ENCODE results near the gene ASB18.

The ASB18 gene

DNA sequence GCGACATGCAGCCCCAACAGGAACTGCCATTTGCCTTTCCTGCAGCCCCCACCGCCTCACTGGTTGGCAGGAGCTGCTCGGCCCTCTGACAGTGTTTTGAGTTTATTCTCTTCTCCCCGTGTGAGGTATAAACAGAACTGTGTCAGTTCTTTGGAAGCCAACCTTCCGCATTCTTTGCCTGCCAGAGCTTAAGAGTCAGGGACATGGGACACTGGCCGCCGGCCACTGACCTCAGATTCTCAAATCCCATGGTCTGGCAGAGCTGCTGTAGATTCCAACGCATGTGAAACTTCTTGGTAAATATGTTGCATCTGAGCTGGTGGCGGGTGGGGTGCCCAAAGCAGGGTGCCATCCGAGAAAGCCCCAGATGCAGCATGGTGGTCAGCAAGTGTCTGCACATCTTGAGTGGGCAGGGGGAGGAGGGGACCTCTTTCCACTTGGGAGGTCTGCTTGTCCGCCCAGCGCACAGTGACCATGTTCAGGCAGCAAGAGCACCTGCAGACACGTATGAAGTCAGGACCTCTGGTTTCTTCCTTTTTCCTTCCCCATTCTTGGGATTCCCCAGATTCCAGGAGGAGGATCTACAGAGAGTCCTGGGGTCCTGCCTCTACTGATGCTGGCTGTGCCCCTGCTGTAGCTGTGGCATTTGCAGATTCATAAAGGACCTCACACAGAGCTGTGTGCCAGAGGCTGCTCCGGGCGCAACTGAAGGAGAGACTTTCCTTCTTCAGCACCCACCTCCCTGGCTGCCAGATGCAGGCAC lies 23.8 kb downstream of the ASB18 start:
- no peak for DNase-seq

GRCh38 chr2:236239276-236240065 lies 24.7 kb downstream of the ASB18 start:
- DNase-seq: no peak

- no peak for DNase-seq
Measured at GRCh38 chr2:236238751-236239150, 25.5 kb downstream of the ASB18 start.

DNA sequence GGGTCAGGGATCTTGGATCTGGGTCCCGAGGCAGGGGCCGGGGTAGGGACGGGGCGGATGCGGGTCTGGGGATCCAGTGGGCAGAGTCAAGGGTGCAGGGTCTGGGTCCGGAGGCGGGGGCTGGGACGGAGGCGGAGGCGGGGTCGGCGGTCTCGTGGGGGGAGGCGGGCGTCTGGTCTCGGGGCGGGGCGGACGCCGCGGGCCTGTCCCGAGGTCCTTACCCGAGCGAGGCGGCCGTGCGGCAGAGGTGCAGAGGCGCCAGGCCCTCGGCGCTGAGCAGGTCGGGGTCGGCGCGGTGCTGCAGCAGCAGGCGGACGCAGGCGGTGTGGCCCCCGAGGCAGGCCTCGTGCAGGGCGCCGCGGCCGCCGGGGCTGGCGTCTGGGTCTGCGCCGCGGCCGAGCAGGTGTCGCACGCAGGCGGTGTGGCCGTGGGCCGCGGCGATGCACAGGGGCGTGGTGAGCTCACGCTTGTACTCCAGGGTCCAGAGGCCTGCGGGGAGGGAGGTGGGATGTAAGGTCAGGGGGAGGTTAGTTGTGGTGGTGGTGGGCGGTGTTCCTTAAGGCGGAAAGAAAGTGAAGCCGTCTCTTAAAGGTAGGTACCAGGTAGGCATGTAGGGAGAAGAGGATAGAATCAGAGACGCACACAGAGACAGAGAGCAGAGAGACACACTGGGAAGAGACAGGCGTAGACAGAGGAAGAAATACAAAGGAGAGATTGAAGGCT lies 26.6 kb downstream of the ASB18 start:
- no peak for DNase-seq

- no peak for DNase-seq
Measured at GRCh38 chr2:236236559-236237452, 27.4 kb downstream of the ASB18 start.

DNA sequence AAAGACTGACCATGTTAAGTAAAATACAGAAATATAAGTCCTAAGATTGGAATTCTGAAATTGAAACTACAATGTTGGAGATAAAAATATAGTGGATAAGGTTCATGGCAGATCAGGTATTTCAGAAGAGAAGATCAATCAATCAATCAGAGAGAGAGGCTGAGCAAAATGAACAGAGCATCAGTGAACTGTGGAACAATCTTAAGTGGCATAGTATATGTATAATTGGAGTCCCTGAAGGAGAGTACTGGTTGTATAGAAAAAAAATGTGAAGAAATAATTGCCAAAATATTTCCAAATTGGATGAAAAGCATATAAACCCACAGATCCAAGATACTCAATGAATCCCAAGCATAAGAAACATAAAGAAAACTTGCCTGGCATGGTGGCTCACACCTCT lies 35.0 kb downstream of the ASB18 start:
- DNase-seq: no peak

DNA sequence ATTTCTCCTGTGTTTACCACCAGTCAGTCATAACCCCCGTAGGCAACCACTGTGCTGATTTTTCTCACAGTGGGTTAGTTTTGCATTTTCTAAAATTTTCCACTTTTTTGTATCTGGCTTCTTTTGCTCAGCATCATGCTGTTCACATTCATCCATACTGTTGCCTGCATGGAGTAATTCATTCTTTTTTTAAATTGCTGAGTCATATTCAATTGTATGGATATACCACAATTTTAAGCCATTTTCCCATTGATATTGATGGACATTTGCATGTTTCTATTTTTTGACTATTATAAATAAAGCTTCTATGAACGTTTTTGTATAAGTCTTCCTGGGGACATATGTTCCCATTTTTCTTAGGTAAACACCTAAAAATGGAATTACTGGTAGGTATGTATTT lies 40.5 kb downstream of the ASB18 start:
- no peak for DNase-seq

DNA sequence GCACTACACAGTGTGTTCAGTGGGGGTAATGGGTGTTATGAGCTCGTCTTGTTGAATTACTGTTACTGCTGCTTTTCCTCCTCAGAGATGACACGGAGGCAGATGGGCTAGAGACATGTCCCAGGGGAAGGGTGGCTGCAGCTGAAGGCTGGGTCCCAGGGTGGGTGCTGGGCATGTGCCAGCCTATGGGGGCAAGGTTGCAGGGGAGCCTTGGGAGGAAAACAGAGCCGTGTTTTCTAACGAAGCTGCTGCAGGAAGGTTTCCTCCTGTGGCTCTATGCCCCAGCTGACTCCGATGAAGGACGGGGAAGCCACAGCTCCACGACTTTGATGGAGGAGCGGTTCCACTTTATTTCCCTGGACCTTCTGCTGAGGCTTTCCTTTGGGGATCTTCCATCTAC lies 42.4 kb downstream of the ASB18 start:
- DNase-seq: no peak

- DNase-seq: no peak
Measured at GRCh38 chr2:236219411-236219810, 44.8 kb downstream of the ASB18 start.

- no peak for DNase-seq
Measured at GRCh38 chr2:236217926-236218325, 46.3 kb downstream of the ASB18 start.

GRCh38 chr2:236216711-236217110 lies 47.5 kb downstream of the ASB18 start:
- no peak for DNase-seq

- no peak for DNase-seq
Measured at GRCh38 chr2:236215761-236216333, 48.4 kb downstream of the ASB18 start.

DNA sequence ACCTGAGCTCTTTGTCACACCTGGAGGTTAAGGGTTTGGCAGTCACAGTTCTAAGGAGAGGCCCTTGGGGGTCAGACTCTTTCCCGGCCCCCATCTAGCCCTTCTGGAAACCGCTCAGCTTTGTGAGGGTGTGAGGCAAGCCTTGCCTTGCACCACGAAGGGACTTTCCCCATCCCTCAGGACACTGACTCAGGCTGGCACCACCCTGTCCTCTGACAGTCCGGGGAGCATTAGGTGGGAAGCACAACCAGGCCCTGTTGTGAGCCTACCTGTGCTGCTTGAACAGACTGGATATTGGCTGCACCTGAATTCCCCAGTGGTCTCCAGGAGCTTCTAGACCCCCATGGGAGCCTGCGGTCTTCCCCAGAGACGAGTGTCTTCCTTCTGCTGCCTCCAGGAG lies 49.0 kb downstream of the ASB18 start:
- DNase-seq: no peak

DNA sequence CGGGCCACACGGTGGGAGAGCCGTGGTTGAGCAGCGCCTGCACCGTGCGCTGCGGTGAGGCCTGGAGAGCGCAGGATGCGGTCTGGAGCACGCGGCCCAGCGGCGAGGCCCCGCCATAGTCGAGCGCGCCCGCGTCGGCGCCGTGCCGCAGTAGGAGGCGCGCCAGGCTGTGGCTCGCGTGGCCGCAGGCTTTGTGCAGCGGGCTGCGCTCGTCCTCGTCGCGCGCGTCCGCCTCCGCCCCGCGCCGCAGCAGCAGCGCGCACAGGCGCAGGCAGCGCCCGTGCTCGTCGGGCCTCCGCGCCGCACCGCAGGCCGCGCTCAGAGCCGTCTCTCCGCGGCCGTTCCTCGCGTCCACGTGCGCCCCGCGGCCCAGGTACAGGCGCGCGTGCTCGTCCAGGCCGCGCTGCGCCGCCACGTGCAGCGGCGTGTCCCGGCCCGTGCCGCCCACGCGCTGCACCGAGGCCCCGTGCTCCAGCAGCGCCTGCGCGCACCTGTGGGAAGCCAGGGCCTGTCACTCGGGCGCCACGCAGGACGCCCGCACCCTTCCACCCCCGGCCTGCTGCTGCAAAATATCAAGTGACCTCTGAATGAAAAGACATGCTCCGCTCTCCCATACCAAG lies 49.7 kb downstream of the ASB18 start:
- DNase-seq: no peak

DNA sequence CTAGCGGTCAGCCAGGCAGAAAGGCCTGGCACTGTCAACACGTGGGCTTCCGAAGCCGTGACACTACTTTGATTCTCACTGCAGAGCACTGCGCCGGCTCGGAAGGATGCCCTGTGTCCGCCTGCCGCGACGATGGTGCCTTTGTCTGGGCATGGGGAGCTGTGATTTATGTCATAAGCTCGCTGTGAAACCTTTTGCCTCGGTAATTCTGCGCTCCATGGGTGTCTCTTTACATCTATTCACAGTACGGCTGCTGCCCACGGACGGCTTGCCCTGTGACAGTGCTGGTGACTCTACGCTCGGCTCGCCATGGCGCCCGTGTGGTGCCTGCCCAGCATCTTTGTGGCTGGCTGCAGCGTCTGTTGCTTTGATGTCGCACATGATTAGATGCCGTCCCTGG lies 52.9 kb downstream of the ASB18 start:
- DNase-seq: no peak

DNA sequence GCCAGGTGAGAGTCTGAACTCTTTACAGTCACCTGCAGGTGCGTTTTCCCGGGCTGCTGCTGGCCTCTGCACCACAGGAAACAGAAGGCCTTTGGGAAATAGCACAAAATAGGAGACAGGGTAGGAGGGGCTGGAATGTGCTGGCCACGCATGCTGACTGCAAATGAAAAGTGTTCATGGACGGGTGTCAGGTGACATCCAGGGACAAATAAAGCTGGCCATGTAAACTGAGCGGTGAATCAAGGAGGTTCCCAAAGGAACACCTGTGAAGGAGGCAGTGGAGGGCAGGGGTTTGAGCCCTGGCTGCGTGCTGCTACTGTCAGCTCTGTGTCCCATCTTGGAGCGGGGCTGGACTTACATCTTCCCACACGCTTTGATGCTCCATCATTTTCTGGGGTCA lies 53.7 kb downstream of the ASB18 start:
- no peak for DNase-seq

- DNase-seq: no peak
Measured at GRCh38 chr2:236209996-236210395, 54.2 kb downstream of the ASB18 start.

DNA sequence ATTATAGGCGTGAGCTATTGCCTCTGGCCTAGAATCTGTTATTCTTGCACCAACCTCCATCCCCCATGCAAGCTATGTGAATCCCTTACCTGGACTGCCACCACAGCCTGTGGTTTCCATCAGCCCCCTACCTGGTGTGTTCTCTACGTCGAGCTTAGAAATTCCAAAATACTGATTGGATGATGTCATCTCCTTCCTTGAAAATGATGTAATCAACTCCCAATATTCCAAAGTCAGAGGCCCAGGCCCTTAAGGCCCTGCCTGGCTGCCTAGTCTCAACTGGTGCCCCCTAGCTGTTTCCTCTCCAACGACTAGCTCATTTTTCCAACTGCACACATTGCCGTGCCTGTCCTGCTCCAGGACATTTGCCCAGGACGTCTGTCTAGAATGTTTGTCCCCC lies 54.7 kb downstream of the ASB18 start:
- DNase-seq: no peak

DNA sequence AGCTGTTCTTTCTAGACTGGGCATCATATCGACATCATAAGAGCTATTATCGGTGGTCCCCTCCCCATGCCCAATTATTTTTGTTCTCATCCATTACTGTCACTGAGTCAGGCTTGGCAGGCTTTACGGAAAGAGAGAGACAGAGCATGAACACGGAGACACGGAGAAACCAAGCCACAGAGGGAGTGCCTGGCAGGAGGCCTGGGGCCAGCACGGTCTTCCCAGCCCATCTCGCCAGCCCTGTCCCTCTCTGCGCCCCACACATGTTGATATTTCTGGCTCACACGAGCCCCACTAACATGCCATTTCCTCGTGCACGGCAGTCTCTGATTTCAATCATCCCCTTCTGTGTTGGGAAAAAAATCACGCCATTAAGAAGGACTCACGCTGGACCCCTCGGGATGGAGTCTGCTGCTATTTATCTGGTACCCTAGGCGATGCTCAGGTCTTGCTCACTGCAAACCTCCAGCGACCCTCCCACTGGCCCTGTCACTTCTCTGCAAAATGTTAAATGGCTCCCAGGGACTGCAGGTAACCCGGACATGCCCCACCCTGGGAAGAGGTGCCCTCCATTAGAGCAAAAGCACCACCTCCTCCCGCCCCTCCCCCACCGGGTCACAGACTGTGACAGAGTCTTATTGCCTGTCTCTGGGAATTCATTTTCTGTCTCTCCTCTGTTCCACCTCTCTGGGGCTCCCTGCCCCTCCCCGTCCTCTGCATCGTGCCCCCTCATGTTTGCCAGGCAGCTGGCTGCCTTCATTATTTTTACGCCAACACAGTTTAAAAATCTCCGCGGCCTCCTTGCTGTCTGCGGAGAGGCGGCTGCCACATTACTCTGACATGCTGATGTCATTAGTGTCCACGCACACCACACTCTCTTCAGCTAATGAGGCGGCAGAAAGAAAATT lies 55.9 kb downstream of the ASB18 start:
- no peak for DNase-seq

GRCh38 chr2:236207472-236207871 lies 56.7 kb downstream of the ASB18 start:
- no peak for DNase-seq

Measured in NCI-H2081 (cell line).